HG03439 (cell line): Measurements from ENCODE around the gene TYW1.
"Not testable (repeated sequence)": the region's sequence is repeated elsewhere in the genome, so short reads cannot be mapped to it uniquely, and the experiment has no call there.

ENCODE experiments used
- ATAC-seq: cut with Tn5 transposase; IDR thresholded peaks from one replicate; pipeline ENCODE4 v1.9.1; 2021; ENCODE audit warnings: mild to moderate bottlenecking, moderate library complexity; ENCODE audit not compliant: unreplicated experiment

The TYW1 gene

DNA sequence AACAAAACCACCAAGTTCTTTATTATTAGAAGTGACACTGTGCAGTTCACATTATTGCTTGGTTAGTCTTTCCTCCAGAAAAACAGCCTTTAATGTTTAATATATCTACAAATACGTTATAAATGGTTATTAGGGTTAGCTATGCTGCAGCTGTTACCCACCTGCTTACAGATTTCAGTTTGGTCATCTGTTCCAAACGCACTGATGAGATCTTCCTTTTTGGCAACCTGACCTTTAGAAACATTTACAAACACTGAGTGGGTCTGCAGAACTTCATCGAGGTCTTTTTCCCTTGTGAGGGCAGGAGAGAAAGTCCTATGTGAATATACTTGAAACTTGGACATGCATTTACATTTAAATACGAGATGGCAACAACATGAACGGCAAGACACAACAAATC is 2.6 kb upstream of the TYW1 start:
- not testable (repeated sequence) for ATAC-seq

DNA sequence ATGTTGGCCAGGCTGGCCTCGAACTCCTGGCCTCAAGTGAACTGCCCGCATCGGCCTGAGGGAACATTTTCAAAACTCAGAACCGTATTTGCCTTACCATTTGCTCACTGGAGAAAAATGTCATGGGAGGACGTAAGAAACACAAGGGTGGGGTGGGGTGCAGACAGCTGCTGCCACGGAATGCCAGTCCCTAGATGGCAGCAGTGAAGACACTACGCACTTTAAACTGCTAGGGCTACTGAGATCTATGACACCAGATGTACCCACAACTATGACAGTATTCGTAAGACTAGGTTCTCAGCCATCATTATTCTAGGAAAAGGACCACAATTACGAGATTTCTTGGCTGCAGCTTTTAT is 2.0 kb upstream of the TYW1 start:
- ATAC-seq: peak; percentile 26

DNA sequence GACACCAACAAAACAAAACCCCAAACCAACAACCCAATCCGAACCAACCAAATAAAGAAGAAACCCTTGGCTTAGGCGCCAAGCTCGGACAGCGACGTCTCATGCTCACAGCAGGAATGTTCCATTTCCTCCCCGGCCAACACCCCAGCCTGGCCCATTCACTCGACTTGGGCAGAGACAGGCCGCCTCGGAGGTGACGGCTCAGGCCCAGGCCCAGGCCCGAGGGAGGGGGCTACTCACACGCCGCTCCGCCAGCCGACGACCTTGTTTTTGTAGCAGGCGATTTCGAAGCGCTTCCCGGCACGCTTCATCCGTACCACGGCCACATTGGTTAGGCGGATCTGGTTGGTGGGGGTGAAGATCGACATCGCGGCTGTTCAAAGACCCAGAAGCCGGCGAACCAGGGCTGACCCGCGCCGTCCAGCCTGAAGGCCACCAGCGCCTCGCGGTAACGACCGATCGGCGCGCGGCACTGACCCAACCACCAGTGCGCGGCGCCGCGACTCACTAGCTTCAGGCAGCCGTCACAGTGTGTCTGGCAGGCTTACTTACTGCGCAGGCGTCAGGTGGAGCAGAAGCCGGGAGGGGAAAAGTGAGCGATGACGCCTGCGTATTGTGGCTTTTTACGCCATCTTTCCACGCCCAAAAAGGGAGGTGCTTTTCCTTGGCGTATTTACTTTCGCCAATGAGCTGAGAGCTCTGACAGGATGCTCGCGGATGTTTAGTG is 1.4 kb upstream of the TYW1 start, which contains the start of gene SBDS:
Gene SBDS, minus strand, starts transcription at position 537 of the 727 bp plus-strand sequence. Its CDS starts 169 bp downstream, at position 368.
- ATAC-seq: peak; percentile 69

DNA sequence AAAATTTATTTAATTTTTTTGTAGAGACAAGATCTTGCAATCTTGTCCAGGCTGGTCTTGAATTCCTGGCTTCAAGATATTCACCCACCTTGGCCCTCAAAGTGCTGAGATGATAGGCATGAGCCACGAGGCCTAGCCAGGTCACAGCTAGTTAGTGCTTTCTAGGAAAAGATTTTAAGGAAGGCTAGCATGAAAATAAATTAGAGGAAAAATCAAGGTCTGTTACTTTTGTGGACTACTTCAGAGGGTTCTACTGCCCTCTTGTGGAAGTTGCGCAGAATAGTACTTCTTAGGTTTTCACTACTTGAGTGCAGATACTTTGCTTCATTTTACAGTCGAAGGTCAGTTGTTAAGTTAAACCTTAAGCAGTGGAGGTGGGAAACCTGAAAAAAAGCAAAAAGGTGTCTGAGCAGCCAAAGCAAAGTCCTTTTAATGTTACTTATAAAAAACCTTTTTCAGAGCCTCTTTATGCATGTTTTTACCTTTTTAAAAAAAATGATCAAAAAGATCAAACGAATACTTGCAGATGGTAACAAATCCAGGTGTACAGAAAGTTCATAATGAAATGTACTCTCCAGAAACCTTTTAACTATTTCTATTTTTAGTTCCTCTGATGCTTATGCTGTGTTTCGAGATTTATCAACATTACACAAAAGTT is 4.1 kb downstream of the TYW1 start:
- ATAC-seq: not testable (repeated sequence)

DNA sequence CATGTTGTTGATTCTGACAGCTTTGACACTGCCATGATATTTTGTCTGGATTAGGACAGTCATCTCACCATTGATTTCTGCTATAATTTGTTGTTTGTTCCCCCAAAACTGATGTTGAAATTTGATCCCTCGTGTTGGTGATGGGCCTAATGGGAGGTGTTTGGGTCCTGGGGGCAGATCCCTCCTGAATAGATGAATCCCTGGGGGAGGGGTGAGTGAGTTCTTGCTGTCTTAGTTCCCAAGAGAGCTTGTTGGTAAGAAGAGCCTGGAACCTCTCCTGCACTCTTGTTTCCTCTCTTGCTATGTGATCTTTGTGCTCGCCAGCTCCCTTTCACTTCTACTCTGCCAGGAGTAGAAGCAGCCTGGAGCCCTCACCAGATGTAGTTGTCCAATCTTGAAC is 7.5 kb downstream of the TYW1 start:
- ATAC-seq: not testable (repeated sequence)

DNA sequence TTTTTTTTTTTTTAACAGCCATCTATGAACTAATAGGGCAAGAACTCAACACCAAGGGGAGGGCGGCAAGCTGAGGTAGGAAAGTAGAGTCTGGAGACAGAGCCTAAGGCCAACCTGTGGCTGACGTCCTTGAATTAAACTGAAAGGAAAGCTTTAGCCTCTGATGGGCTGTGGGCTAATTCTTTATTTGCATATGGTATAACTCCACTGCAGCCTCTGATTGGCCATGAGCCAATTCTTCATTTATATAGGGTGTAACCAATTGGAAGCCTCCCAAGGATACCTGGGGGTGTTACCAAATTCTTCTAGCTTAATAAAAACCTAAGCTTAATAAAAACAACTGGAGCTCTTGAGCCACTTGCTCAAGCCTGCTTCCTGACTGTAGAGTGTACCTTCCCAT is 10.3 kb downstream of the TYW1 start:
- ATAC-seq: no peak

DNA sequence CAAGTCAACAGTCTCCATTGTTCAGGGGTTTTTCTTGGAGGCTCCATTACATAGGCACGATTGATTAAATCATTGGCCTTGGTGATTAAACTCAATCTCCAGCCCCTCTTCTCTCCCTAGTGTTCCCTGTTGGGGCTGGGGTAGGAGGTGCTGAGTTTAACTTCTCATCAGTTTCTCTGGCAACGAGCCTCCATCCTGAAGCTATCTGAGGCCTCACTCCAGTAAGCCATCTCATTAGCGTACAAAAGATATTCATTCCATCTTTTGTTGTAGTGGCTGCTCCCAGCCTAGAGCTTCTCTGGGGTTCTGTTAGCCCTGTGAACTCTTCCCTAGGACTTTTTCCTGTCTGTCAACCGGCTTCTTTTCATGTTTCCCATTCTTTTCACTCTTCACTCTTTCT is 11.6 kb downstream of the TYW1 start:
- ATAC-seq: no peak

DNA sequence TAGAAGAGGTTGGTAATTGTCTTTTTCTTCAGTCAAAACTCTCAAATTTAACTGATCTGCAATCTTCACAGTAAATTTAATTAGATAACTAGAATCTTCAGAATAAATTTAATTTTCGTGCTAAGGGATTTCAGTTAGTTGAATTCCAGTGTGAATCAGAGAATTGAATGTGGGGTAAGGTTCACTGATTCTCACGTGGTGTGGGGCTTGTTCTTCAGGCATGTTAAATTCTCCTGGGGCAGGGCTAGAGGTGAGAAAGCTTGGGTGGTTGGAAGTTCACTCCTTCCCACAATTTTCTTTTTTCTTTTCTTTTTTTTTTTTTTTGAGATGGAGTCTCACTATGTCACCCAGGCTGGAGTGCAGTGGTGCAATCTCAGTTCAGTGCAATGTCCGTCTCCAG is 13.0 kb downstream of the TYW1 start:
- not testable (repeated sequence) for ATAC-seq

DNA sequence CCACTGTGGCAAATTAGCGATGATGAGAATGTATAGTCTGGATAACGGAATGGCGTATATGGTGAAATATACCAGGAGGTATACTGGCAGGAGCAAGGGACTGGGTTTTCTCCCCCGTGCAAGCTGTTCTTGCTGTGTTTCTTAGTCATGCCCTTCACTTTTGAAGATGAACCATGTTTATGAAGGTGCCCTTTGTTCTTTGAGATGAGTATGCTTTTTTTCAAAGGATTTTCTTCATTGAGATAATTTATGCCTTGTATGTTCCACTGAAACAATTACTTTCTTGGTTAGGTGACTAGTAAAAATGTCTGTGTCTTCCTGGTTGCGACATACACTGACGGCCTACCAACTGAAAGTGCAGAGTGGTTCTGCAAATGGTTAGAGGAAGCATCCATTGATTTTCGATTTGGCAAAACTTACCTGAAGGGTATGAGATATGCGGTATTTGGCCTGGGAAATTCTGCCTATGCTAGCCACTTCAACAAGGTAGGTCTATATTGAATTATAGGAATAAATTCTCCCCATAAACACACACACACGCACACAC is 17.5 kb downstream of the TYW1 start:
- ATAC-seq: not testable (repeated sequence)

DNA sequence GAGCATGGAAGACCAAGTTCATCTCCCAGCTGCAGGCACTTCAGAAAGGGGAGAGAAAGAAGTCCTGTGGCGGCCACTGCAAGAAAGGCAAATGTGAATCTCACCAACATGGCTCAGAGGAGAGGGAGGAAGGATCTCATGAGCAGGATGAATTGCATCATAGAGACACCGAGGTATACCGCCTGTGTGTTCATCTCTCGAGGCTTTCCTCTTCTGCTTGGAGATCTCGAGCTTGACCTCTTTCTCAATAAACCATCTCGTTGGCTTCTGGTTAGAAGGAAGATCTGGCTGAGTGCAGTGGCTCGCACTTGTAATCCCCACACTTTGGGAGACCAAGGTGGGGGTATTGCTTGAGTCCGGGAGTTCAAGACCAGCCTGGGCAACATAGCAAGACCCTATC is 21.3 kb downstream of the TYW1 start:
- not testable (repeated sequence) for ATAC-seq

DNA sequence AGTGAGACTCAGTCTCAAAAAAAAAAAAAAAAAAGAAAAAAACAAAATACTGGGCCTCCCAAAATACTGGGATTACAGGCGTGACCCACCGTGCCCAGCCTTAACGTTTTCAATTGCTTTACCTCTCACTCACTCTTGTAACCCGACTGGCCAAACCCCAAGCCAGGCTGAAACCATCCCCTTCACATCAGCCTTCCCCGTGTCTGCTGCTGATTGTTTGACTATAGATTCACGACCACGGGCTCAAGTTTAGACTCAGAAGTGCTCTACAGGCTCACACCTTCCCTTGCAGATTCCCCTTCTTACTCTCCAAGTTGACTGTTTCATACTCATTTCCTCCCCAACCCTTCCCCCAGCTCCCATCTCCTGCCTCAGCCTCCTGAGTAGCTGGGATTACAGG is 22.3 kb downstream of the TYW1 start:
- no peak for ATAC-seq

DNA sequence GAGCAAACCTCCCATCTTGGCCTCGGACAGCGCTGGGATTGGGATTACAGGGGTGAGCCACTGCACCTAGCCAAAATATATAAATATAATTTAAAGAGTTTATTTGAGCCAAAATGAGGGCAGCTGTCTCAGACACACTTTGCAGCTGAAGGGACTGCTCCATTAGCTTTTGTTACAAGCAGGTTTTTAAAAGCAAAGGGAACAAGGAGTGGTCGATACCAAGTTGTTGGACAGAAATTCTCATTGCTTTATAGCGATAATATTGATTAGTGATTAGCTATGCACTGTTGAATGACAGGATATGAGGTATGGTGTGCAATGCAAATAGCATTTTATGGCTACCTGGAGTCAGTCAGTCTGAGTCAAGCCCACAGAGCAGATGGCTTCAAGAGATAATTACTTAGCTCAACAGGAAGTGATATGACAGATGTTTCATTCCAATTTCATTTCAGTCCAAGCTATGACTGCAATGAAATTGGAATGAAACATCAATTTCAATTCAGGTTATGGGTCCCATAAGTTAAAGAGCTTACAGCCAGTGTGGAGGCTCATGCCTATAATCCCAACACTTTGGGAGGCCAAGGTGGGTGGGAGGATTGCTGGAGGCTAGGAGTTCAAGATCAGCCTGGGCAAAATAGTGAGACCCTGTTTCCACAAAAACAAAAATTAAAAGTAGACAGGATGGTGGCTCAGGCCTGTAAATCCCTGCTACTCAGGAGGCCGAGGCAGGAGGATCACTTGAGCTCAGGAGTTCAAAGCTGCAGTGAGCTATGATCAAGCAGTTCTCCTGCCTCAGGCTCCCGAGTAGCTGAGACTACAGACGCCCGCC is 23.1 kb downstream of the TYW1 start:
- ATAC-seq: no peak

DNA sequence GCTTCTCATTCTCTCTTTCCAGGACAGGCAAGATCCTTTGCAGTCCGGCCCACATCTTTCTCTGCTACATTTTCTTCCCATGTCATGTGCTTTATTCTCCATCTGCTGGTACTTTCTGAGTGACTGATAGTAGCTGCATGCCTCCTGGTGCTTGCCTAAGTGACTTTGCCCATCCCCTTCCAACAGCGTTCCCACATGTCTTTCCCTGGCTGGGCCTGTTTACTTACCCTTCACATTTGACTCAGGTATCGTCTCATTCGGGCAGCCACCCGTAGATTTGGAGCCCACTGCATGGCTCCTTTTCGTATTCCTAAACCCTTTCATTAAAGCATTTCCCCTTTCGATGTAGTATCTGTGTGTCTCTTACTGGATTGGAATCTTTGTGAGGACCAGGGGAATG is 24.6 kb downstream of the TYW1 start:
- no peak for ATAC-seq

DNA sequence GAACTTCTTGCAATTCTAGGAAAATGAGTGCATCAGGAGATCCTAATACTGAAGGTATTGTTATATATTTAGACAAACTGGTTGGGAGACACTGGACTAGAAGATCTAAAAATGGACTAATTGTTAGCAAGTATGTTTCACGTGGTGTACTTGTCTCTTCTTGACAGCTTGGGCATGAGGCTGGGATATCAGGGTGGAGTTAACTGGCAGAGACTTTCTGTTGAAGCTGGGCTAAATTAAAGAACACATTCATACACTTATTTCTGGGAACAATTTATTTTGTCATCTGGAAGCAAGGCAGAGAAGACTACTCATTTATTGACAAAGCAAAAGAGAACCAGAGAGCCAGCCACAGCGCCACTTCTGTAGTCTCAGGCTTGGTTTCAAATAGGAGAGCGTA is 25.9 kb downstream of the TYW1 start:
- no peak for ATAC-seq

DNA sequence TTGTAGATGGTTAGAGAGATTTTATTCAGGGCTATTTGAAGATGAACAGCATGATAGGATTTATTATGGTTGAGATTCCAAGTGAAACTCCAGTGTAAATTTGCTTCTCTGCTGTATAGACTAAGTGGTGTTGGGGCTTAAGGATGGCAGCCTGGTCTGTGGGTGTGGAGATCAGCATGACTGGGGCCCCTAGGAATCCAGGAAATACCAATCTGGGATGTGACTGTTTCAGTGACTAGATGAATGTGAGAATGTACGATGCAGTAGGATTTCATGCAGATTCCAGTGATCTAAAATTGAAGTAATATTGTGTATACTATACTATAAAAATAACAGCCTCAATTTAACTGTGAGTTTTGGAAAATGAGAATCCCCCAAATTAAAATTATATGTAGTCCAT is 28.8 kb downstream of the TYW1 start:
- ATAC-seq: not testable (repeated sequence)

DNA sequence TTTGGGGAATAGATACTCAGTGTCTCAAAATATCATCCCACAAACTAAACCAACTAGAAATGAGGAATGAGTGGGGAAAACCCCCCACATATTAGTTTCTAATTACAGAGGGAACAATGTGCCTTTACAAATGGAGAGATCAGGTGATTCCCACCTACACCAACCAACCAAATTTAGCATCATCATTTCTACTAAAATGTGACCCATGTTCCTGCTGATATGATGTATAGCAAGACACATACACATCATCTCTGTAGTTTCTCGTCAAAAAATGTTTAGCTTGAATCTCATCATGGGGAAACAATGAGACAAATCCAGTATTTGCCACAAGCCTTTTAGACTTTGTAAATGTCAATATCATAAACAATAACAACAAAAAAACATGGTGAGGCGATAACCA is 35.1 kb downstream of the TYW1 start:
- ATAC-seq: not testable (repeated sequence)

DNA sequence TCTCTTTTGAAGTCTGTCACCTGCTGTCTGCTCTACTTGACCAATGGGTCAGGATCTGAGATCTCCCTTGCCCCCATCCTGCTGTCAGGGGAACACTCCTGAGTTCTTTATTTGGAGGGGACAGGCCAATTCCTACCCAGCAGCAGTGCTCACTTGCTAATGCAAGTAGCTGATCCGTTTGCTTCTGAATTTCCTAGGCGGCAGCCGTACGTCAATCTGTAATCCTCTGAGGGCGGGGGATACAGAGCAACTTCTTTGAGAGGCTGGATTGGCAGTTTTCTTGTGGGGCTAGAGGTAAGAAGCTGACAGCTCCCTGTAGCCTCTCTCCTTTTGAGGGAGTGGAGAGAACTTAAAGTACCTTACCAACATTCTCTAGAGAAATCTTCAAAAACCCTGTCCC is 36.6 kb downstream of the TYW1 start:
- no peak for ATAC-seq

DNA sequence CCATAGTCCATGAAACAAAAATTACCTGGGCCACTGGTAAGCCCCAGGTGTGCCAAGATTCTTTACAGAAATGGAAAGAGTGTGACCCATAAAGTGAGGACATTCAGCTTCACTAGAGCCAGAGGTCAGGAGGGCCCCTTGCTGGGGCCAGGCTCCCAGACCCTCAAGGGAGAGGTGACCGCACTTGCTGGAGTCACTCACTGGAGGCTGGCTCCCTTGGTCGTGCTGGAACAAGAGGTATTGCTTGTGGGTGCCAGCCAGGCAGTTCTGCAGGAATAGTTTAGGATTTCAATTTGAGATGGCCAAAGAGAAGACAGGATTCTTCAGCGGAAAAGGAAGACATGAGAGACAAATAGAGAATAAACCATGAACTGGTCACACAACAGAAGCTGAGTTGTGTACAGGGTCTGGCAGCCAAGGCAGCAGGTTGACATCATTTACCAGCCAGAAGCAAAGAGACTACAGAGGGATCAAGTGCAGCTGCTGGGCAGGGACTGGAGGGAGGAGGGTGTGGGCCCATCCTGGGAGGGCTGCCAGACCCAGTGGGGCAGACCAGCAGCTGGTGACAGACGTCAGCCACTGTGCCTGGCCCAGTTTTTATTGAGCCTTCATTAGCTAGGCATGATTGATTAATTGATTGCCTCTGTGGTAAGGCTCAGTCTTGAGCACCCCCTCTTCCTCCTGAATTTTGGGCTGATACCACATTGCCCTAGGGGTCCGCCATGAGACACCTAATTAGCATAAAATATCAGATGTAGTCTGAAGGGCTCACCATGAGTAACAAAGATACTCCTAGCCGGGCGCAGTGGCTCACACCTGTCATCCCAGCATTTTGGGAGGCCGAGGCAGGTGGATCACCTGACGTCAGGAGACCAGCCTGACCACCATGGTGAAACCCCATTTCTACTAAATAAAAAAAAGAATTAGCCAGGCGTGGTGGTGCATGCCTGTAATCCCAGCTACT is 40.1 kb downstream of the TYW1 start:
- not testable (repeated sequence) for ATAC-seq

DNA sequence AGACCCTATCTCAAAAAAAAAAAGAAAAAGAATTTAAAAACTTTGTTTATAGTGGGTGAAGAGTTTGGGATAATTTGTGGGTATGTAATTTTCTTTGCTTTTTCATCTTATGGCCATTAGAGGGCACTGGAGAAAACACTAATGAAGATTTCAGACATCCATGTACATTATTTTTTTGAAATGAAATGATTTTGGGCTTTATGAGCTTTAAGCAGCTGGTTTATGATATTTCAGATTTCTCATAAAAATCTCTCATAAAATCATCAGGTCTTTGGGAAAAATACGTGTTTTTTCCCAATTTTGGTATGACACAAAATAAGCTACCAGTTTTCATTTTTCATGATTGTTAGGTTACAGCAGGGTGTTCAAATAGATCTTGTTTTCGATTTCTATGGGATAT is 44.2 kb downstream of the TYW1 start:
- ATAC-seq: not testable (repeated sequence)
